HepG2 (cell line): ENCODE data around the gene LUM.

Experiments used
- BRCA1 ChIP-seq: sonication (generic); formaldehyde crosslinking; IDR thresholded peaks from 2 replicates; pipeline ENCODE4 v1.4.0; 2020; ENCODE audit warnings: missing genetic modification reagents
- CTCF ChIP-seq: sonication (generic); formaldehyde crosslinking; IDR thresholded peaks from 2 replicates; pipeline ENCODE4 v1.5.0; 2020; ENCODE audit warnings: mild to moderate bottlenecking, missing genetic modification reagents, moderate library complexity
- EP300 ChIP-seq, 3 experiments: sonication (generic) in 1 of 3; formaldehyde crosslinking in 1 of 3; IDR thresholded peaks; 2 replicates each; pipeline versions ENCODE4 v1.5.1 to v1.6.1; 2011 to 2020; ENCODE audit warnings: low read depth in 2 of 3, low read length in 2 of 3, borderline replicate concordance in 1 of 3, improper control_type of control experiment in 1 of 3, mild to moderate bottlenecking in 1 of 3, missing genetic modification reagents in 1 of 3, moderate library complexity in 1 of 3
- GATAD1 ChIP-seq: IDR thresholded peaks from 2 replicates; pipeline ENCODE4 v1.6.1; 2016; ENCODE audit warnings: missing genetic modification reagents, missing compliant biosample characterization

DNA sequence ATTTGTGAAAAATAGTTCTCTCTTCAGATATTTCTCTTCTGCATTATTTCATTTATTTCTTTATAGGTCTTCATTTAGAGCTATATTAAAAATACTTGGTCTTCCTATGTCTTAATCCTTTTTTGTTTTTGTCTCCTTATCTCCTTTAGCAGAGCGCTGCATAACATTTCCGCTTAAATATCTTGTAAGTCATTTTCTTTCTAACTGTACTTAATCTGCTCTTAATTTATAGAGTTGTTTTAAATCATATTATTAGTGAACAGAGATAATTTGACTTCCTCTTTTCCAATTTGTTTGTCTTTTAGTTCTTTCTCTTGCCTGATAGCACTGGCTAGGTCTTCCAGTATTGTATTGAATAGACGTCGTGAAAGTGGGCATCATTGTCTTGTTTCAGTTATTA lies 18.0 kb downstream of the LUM start:
- TF ChIP-seq CTCF (CRISPR knock-in tag) = no peak
- no peak for TF ChIP-seq GATAD1 (CRISPR knock-in tag)
- no peak for TF ChIP-seq EP300 (IDR thresholded peaks at IDR 0.05; ENCODE audit: low read depth in 2 of 2, low read length in 2 of 2)
- no peak for TF ChIP-seq EP300 (CRISPR knock-in tag; IDR thresholded peaks at IDR 0.05; ENCODE audit: borderline replicate concordance)
- no peak for TF ChIP-seq BRCA1
